SK-N-SH treated with all-trans-retinoic acid at 6 μM for 48 hours (cell line): ENCODE measurements around the gene PIH1D1.

Experiments
- ATAC-seq: fragments of 200-7000 bp; cut with Tn5 transposase; 3 replicates; pipeline ENCODE4 v1.9.1; 2020; ENCODE audit warnings: mild to moderate bottlenecking, moderate library complexity
- ARNTL ChIP-seq: fragments of 450-650 bp; formaldehyde crosslinking; IDR thresholded peaks from 2 replicates; pipeline ENCODE4 v1.5.0; 2020; ENCODE audit warnings: low read depth, mild to moderate bottlenecking, moderate library complexity, borderline replicate concordance
- BACH2 ChIP-seq: fragments of 250-450 bp; sonication (Bioruptor Pico); IDR thresholded peaks from 2 replicates; pipeline ENCODE4 v1.9.0; 2021; ENCODE audit warnings: mild to moderate bottlenecking, borderline replicate concordance
- CREB5 ChIP-seq: fragments of 250-450 bp; sonication (Bioruptor Pico); IDR thresholded peaks from 2 replicates; pipeline ENCODE4 v1.5.1; 2020; ENCODE audit warnings: low read depth, mild to moderate bottlenecking, moderate library complexity
- CSDC2 ChIP-seq: fragments of 250-450 bp; sonication (Bioruptor Pico); IDR thresholded peaks from 2 replicates; pipeline ENCODE4 v1.5.0; 2020; ENCODE audit warnings: mild to moderate bottlenecking, moderate library complexity
- ESRRG ChIP-seq: fragments of 250-450 bp; sonication (Bioruptor Pico); IDR thresholded peaks from 2 replicates; pipeline ENCODE4 v1.6.1; 2021; ENCODE audit warnings: mild to moderate bottlenecking
- GLIS3 ChIP-seq: fragments of 250-450 bp; sonication (Bioruptor Pico); IDR thresholded peaks from 2 replicates; pipeline ENCODE4 v1.5.0; 2020; ENCODE audit warnings: mild to moderate bottlenecking, moderate library complexity
- ISL1 ChIP-seq: fragments of 250-450 bp; sonication (Bioruptor Pico); IDR thresholded peaks from 2 replicates; pipeline ENCODE4 v2.1.2; 2022; ENCODE audit warnings: mild to moderate bottlenecking, moderate library complexity
- OSR1 ChIP-seq: fragments of 250-450 bp; sonication (Bioruptor Pico); IDR thresholded peaks from 2 replicates; pipeline ENCODE4 v1.8.0; 2022; ENCODE audit warnings: moderate library complexity, mild to moderate bottlenecking, inconsistent platforms
- POU6F1 ChIP-seq: fragments of 250-450 bp; sonication (Bioruptor Pico); IDR thresholded peaks from 2 replicates; pipeline ENCODE4 v1.8.0; 2021; ENCODE audit warnings: low read depth, mild to moderate bottlenecking, moderate library complexity, borderline replicate concordance
- PPARA ChIP-seq: fragments of 250-450 bp; sonication (Bioruptor Pico); IDR thresholded peaks from 2 replicates; pipeline ENCODE4 v1.5.0; 2020; ENCODE audit warnings: mild to moderate bottlenecking, borderline replicate concordance
- RARB ChIP-seq: fragments of 250-450 bp; sonication (Bioruptor Pico); IDR thresholded peaks from 2 replicates; pipeline ENCODE4 v1.8.0; 2021; ENCODE audit warnings: mild to moderate bottlenecking, moderate library complexity
- SNAI2 ChIP-seq: fragments of 250-450 bp; sonication (Bioruptor Pico); IDR thresholded peaks from 2 replicates; pipeline ENCODE4 v1.5.0; 2020; ENCODE audit warnings: mild to moderate bottlenecking, moderate library complexity
- TCF4 ChIP-seq: fragments of 250-450 bp; sonication (Bioruptor Pico); IDR thresholded peaks from 2 replicates; pipeline ENCODE4 v1.8.0; 2021; ENCODE audit warnings: mild to moderate bottlenecking, moderate library complexity, borderline replicate concordance
- TOX ChIP-seq: fragments of 250-450 bp; sonication (Bioruptor Pico); IDR thresholded peaks from 2 replicates; pipeline ENCODE4 v1.8.0; 2021; ENCODE audit warnings: mild to moderate bottlenecking, moderate library complexity, borderline replicate concordance
- TSHZ2 ChIP-seq: fragments of 250-450 bp; sonication (Bioruptor Pico); IDR thresholded peaks from 2 replicates; pipeline ENCODE4 v1.5.0; 2020; ENCODE audit warnings: mild to moderate bottlenecking, moderate library complexity
- ZC3H10 ChIP-seq: fragments of 250-450 bp; sonication (Bioruptor Pico); IDR thresholded peaks from 2 replicates; pipeline ENCODE4 v1.5.1; 2021; ENCODE audit warnings: mild to moderate bottlenecking, moderate library complexity
- ZFP3 ChIP-seq: fragments of 250-450 bp; sonication (Bioruptor Pico); IDR thresholded peaks from 2 replicates; pipeline ENCODE4 v1.5.0; 2020; ENCODE audit warnings: mild to moderate bottlenecking, moderate library complexity
- ZFP30 ChIP-seq: fragments of 450-650 bp; formaldehyde crosslinking; IDR thresholded peaks from 2 replicates; pipeline ENCODE4 v1.5.0; 2022; ENCODE audit warnings: mild to moderate bottlenecking, moderate library complexity
- ZNF565 ChIP-seq: fragments of 450-650 bp; formaldehyde crosslinking; conservative IDR thresholded peaks from 2 replicates; pipeline ENCODE4 v1.5.0; 2020; ENCODE audit warnings: low read depth, mild to moderate bottlenecking, moderate library complexity
- ZNF70 ChIP-seq: fragments of 450-650 bp; formaldehyde crosslinking; IDR thresholded peaks from 2 replicates; pipeline ENCODE4 v1.5.0; 2020; ENCODE audit warnings: mild to moderate bottlenecking, moderate library complexity
- ZNF8 ChIP-seq: fragments of 450-650 bp; formaldehyde crosslinking; IDR thresholded peaks from 2 replicates; pipeline ENCODE4 v1.5.0; 2020; ENCODE audit warnings: mild to moderate bottlenecking, moderate library complexity

Gene PIH1D1

GRCh38 chr19:49470615-49470978 is 19.0 kb upstream of the PIH1D1 start:
- no peak for ATAC-seq
- TF ChIP-seq ESRRG (CRISPR knock-in tag): no peak
- TF ChIP-seq ZFP30 (CRISPR knock-in tag): no peak
- no peak for TF ChIP-seq CREB5 (CRISPR knock-in tag)
- no peak for TF ChIP-seq ZNF70
- TF ChIP-seq BACH2 (CRISPR knock-in tag): no peak
- no peak for TF ChIP-seq POU6F1 (CRISPR knock-in tag)
- TF ChIP-seq ISL1: no peak

- no peak for TF ChIP-seq ISL1
- no peak for TF ChIP-seq OSR1 (CRISPR knock-in tag)
- TF ChIP-seq PPARA (CRISPR knock-in tag): no peak
- no peak for TF ChIP-seq BACH2 (CRISPR knock-in tag)
- TF ChIP-seq GLIS3 (CRISPR knock-in tag): no peak
- TF ChIP-seq SNAI2 (CRISPR knock-in tag): no peak
- no peak for TF ChIP-seq TSHZ2 (CRISPR knock-in tag)
- no peak for ATAC-seq
Measured at GRCh38 chr19:49469828-49470614, 18.4 kb upstream of the PIH1D1 start.

GRCh38 chr19:49468746-49469447 is 17.3 kb upstream of the PIH1D1 start:
- TF ChIP-seq SNAI2 (CRISPR knock-in tag) (no peak), ZNF8 (no peak)
- TF ChIP-seq, all 23 proteins: peak for 0
- peak; percentile 18; the same call in 1 of the 3 replicates for ATAC-seq

GRCh38 chr19:49468199-49468598 is 16.6 kb upstream of the PIH1D1 start:
- TF ChIP-seq ARNTL (CRISPR knock-in tag) (no peak), ISL1 (no peak), BACH2 (CRISPR knock-in tag) (no peak), RARB (no peak), ZFP3 (CRISPR knock-in tag) (no peak), TOX (no peak), CSDC2 (CRISPR knock-in tag) (no peak), TCF4 (no peak), POU6F1 (CRISPR knock-in tag) (no peak), ESRRG (CRISPR knock-in tag) (no peak), ZNF565 (CRISPR knock-in tag) (no peak), ZNF8 (no peak), ZC3H10 (no peak), GLIS3 (CRISPR knock-in tag) (no peak), PPARA (CRISPR knock-in tag) (no peak), ZNF70 (no peak), CREB5 (CRISPR knock-in tag) (no peak)
- TF ChIP-seq, all 23 proteins: peak for 0

More at GRCh38 chr19:49468199-49468598, 16.6 kb upstream of the PIH1D1 start:
- ATAC-seq: no peak
